AG08396 (cell line): Measurements from ENCODE around the gene ZKSCAN4.

Experiments used
- DNase-seq: peaks from one replicate; pipeline ENCODE4 v3.0.0; 2012; ENCODE audit warnings: low spot score, mixed read lengths

The ZKSCAN4 gene

DNA sequence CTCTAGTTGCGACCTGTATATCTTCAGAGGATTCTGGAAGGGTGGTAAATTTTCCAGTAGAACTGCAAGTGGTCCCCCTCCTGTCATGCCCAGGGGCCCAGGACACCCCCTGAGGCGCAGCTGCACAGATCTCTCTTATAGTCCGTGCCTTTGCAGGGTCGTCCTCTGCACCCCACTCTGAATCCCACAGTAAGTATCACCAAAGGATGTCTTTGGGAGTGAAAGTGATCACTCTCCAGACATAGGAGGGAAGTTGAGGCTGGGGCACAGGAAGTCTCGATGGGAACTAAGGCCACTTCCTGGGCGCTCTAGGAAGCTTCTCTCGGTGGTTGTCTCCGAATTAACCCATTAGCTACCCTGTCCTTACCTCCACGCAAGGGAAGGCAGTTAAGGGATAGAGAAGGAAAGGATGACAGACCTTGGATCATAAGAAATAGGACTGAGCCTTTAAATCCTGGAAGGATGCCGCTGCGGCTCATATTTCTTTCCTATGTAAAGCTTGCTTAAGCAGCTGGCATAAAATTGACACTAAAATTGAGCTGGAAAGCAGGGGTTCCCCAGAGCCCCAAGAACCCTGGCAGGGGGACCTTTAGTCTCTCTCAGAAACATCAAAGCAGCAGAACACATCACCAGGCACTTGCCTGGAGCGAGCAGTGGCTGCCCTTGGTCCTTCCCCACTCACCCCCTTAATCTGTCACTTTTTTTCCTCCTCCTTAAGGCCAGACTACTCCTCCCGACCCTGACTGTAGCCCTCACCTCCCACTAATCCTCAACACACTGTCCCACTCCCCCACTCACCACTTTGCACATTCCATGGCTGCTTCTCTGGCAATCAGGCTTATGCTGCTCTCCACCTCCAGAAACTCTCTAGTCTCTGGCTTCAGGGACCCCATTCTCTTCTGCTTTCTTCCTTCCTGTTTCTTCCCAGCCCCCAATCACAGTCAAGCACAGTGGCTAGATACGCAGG is at the start of gene ZKSCAN4:
Gene ZKSCAN4, minus strand, starts transcription at position 261 of the 967 bp plus-strand sequence. CDS start 289 bp downstream, outside the sequence.
- DNase-seq = peak; percentile 87

DNA sequence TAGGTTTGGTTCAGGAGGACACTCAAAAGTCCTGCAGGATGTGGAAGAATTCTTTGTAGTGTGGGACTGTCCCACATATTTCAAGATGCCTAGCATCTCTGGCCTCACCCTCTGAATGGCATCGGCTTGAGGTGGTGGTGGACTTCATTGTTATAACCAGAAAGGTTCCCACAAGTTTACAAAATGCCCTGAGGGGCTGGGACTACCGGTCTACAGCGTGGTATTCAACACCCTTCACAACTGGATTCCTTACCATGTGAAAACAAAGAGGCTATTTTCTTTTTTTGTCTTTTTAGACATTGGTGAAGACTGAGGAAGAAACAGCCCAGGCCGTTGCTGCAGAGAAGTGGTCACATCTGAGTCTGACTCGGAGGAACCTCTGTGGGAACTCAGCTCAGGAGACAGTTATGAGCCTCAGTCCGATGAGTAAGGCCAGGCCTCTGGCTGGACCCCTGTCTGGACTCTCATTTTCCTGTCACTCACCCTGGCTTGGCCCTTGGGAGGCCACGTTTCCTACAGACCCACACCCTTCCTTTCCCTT is 44.5 kb upstream of the ZKSCAN4 start:
- DNase-seq = no peak

DNA sequence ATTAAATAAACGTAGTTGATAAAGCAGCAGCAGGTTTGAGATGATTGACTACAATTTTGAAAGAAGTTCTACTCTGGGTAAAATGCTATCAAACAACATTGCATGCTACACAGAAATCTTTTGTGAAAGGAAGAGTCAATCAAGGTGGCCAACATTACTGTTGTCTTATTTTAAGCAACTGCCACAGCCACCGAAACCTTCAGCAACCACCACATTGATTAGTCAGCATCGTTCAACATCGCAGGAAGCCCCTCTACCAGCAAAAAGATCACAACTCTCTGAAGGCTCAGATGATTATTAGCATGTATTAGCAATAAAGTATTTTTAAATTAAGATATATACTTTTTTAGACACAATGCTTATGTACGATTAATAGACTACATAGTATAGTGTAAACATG is 43.3 kb upstream of the ZKSCAN4 start:
- DNase-seq = no peak

DNA sequence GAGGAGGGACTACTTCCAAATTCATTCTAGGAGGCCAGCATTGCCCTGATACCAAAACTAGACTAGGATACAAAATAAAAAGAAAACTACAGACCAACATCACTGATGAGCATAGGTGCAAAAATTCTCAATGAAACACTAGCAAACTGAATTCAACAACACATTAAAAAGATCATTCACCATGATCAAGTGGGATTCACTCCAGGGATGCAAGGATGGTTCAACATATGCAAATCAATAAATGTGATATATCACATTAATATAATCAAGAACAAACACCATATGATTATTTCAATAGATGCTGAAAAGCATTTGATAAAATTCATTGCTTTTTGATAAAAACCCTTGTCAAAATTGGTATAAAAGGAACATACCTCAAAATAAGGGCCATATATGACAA is 39.5 kb upstream of the ZKSCAN4 start:
- DNase-seq = no peak

DNA sequence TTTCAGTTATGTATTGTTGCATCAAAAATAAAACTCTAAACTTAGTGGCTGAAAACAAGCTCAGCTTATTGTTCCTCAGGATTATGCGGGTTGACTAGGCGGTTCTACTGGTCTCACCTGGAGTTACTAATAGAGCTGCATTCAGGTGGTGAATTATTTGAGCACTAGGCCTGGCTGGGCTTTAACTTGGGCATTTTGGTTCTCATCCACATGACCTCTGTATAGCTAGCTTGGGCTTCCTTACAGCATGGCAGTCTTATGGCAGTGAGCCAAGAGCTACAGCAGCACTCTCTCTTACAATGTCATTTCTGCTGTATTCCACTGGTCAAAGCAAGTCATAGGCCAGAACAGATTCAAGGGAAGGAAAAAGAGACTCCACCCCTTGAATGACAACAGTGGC is 30.9 kb upstream of the ZKSCAN4 start:
- DNase-seq = no peak

DNA sequence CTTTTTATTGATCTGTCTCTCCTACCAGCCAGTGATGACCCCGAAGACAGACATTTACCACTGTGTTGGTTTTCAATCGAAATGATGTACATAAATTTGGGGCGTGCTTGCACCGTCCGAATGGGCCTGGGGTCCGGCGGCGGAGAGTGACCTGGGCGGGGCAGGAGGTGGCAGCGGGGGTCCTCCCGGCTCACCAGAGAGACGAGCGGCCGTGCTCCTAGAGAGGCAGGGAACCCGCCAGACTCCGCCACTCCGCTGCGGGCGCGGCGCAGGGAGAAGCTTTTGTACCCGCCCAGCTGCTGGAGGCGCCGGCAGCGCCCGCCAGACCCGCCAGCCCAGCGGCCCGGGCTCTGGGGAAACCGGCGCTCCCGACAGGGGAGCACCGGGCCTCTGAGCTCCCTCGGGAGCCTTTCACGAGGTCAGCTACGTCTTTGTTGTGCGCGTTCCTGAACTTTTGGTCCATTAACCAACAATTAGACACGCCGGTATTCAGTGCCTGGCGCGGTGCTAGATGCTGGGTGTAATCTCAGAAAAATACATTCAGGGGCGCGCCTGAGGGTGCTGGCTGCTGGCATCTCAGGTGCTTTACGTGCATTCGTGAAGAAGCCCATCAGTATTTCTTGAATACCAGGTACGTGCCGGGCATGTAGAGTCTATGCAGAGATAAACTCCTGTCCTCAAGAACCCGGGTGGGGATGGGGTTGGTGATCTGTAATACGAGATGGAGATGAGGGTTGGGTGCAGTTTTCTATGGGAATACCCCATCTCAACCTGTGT is 29.4 kb upstream of the ZKSCAN4 start, which contains the start of gene PGBD1:
Gene PGBD1, plus strand, starts transcription at position 285 of the 777 bp plus-strand sequence. CDS start 2,242 bp downstream, outside the sequence.
- peak; percentile 85 for DNase-seq

DNA sequence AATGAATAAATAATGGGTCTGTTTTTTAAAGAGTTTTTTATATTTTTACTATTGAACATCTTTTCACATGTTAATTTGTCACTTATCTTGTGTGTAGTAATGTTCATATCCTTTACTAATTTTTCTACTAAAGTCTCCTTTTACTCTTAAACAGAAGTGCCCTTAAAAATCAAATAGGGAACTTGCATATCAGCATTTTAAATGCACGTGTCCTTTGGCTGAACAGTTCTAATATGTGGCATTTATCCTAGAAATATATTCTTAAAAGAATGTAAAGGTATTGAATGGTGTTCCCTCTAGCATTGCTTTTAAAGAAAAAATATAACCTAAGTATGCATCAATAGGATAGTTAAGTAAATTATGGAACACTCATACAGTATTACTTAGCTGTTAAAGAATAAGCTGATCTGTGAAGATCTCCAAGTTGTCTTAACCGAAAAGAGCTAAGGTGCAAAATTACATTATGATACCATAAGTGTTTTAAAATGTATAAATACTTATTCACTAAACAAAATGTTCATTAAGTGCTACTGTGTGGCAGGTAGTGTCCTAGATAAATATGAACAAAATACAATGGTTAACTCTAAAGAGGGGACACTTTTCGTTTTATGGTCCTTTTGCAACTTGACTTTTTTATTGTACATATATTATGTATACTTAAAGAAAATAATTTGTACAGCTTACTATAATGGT is 28.7 kb upstream of the ZKSCAN4 start:
- DNase-seq = no peak

DNA sequence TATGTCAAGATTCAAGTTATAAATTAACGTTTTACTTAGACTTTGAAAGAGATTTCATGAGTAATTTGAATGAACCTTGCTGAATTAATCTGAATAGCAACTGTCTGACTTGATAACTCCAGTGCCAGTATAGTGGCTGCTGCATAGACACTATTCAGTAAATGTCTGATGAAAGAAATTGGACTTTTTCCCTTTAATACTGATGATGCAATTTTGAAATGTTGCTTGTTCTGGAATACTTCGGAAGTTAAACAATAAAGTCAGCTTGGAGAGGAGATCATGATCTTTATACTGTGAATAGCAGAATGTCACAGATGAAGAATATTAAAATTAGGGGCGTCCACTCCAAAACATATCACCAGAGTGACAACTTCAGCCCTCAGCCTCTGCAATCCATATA is 25.7 kb upstream of the ZKSCAN4 start:
- DNase-seq = no peak

DNA sequence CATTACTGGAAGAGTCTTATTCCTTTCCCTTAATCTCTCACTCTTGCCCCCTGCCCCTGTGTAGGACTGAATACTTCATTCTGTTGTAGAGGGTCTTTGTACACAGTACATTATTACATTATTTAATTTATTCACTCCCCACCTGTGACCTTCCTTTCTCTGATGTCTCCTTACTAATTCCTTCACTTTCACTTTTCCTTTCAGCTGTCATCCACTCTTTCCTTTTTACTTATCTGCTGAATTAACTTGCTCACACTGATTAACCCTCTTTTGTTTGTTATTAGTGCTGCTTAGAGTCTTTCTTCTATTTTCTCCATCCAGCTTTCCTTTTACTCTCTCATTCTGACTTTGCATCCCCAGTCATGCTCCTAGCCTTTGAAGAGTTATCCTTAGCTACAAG is 22.8 kb upstream of the ZKSCAN4 start:
- DNase-seq = no peak

DNA sequence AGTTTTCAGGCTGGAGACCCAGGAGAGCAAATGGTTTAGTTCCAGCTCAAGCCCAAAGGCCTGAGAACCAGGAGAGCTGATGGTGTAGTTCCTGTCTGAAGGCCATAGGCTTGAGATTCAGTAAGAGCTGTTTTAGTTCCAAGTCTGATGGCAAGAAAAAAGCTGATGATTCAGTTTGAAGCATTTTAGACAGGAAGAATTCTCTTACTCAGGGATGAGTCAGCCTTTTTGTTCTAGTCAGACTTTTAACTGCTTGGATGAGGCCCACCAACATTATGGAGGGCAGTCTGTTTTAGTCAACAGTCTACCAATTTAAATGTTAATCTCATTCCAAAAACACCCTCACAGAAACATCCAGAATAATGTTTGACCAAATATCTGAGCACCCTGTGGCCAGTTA is 17.4 kb upstream of the ZKSCAN4 start:
- peak; percentile 66 for DNase-seq

DNA sequence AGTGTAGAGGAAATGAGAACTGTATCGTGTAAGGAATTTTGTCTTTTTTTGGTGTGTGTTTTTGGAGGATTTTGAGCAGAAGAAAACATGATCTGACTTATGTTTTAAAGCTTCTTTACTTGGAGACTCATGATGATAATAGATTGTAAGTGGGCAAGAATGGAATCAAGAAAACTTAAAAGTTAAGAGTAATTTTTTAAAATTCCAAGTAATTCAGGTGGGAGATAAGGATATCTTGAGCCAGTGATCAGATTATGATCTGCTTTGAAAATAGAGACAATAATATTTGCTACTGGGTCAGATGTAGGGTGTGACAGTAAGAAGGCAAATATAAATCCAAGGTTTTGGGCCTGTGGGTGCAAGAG is 15.6 kb upstream of the ZKSCAN4 start:
- DNase-seq = no peak

DNA sequence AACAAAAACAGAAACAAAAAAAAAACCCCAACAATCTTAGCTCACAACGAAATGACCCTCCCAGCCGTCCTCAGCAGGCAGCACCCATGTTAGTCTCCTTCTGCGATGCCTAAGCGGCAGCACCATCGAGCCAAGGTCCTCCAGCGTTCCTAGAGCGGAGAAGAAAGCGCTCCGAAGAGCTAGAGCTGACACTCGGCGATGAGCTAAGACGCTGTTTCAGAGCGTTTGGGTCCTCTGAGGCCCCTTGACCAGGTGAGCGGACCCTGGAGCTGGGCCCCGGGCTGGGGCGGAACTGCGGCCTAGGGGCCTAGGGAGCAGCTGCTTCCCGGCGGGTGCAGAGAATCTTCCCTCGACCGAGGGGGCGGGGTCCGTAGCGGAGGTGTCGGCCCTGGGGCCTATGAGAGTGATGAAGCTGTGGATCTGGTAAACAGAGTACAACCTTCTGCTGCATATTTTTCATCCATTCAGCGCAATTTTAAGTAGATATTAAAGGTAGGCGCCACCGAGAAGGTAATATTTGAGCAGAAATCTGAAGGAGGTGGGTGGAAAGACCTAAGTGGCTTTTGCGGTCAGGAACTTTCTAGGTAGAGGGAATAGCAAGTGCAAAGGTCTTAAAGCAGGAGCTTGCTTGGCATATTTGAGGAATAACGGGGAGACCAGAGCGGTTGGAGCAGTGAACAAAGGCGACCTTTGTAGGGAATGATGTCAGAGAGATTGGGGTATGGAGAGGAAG is 15.1 kb upstream of the ZKSCAN4 start, which contains the start of gene ZSCAN26:
Gene ZSCAN26, plus strand, starts transcription at position 182 of the 733 bp plus-strand sequence. CDS start 4,777 bp downstream, outside the sequence.
- DNase-seq = peak; percentile 79

DNA sequence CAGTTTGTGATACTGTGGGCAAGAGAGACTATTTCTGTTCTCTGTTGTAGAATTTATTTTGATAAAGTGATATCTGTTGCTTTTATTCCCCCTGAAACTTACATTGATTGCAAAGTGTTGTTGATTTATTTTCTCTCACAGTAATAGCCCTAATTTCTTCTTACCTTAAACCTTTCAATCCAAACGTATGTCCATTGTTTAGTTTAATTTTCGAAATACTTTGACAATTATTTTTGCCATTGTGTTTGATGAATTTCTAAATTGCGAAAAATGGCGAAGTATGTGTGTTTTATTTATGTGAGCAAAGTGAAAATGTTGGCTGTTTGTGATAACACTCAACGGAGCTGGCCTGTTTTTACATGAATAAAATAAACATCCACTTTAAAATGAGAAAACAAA is 14.5 kb upstream of the ZKSCAN4 start:
- DNase-seq = no peak

DNA sequence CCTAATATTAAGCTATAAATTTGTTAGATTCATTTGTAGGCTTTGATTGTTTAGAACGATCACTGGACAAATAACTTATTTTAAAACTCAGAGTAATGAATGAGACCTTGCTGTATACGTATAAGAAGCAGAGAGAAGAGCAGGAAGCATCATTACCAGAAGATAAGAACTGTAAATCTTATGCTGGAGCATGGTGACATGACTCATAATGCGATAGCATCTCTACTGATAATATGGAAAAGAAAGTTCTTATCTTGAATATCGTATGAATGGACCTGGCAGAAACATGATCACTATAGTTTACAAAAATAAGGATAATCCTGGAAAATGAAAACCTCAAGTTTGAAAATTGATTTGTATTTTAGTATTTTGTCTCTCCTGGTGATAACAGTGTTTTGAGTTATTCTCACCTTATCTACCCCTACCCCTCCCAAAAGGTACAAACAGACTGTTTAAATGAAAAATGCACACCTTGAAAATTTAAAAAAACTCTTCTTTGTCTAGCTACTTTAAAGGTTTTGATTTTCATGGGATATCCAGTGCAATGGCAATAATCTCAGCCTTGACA is 12.8 kb upstream of the ZKSCAN4 start:
- DNase-seq = no peak

DNA sequence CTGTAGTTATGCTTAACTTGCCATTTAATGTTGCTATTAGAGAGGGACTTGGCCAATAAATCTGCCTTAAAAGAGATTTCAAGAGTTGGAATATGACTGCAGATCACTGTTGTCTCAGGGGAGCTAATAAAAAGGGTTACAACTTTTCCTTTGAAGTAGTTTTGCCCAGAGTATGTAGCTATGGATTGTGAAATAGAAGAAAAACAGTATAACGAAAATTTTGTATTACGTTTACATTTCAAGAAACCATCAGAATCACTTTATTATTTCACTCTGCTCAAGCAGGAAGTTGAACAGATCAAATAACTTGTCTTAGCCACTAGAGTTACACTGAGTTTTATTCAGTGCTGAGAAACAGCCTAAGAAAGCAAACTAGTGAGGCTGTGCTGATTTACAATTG is 11.9 kb upstream of the ZKSCAN4 start:
- no peak for DNase-seq

DNA sequence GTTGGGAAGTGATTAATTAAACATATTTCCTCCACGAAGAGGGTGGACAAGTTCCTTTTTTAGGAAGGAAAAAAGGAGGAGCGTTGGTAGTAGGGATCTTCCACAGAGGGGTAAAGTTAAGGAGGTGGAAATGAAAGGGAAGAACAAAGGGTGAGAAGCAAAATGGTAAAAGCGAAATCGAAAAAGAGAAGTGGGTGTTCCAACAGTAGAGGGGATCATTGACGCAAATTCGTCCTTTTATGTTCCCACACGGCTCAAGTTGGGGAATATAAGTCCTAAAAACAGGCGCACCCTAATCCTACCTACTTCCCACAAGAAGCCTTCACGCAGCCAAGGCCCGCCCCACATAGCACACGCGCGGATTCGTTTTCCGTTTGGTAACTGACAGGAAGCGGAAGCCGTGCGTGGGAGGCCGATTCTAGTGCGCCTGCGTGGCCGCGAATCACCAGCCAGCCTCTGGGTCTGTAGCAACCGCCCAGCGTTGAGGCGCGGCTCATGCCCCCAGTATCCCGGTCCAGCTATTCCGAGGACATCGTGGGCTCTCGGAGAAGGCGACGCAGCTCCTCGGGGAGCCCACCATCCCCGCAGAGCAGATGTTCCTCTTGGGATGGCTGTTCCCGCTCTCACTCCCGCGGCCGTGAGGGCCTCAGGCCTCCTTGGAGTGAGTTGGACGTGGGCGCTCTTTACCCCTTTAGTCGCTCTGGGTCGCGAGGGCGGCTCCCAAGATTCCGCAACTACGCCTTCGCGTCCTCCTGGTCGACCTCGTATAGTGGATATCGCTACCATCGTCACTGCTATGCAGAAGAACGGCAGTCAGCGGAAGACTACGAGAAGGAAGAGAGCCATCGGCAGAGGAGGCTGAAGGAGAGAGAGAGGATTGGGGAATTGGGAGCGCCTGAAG is 7.1 kb upstream of the ZKSCAN4 start, which contains the start of gene NKAPL:
Gene NKAPL, plus strand, starts transcription at position 421 of the 901 bp plus-strand sequence. Its CDS starts 75 bp downstream, at position 496.
- DNase-seq = peak; percentile 25

DNA sequence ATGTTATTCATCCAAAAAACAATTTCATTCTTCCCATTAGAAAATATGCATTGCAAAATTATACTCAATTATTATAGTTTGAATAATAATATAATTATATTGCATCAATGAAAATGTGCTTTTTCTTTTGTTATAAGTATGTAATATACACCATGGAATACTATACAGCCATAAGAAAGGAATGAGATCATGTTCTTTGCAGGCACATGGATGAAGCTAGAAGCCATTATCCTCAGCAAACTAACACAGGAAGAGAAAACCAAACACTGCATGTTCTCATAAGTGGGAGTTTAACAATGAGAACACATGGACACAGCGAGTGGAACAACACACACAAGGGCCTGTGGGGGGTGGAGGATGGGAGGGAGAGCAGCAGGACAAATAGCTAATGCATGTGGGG is 5.0 kb upstream of the ZKSCAN4 start:
- no peak for DNase-seq

DNA sequence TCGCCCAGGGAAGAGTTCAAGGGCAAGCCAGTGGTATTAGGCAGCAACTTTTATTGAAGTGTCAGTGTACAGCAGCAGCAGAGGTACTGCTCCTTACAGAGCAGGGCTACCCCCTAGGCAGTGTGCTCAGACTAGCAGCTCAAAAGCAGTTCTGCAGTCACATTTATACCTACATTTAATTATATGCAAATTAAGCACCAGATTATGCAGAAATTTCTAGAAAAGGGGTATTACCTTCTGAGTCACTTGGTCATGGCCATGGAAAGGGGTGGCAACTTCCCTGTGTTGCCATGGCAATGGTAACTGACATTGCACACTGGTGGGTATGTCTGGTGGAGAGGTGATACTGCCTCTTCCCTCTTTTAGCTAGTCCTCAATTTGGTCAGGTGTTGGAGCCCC is 2.1 kb upstream of the ZKSCAN4 start:
- DNase-seq = no peak

DNA sequence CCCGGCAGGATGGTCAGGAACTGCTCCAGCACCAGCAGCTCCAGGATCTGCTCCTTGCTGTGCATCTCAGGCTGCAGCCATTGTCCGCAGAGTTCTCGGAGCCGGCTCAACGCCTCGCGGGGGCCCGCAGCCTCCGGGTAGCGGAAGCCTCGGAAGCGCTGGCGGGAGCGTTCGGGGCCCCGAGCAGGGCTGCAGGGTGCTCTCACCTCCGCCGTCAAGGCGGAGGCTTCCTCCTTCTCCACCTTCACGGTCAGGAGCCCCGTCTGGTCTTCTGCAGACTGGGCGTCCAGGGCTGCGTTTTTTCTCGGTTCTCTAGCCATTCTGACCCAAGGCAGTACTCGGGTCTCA is 434 bp downstream of the ZKSCAN4 start:
- peak; percentile 26 for DNase-seq

DNA sequence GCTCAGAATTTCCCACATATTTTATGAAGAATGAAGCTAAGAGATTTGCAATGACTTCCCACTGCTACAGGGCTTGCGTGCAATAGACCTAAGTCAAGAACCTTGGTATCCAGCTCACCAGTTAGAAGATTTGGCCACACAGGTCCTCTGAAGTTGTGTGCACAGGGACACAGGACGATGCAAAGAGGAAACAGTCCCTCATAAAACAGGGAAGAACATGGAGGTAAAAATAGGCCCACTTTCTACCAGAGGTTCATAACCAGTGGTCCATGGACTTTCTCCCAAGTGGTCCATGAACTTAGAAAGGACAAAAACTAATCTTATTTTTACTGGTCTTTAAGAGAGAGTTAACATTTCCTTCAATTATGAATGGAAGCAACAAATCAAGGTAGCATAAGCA is 1.3 kb downstream of the ZKSCAN4 start:
- DNase-seq = no peak
